Lower leg skin (tissue), 3 donors: ENCODE measurements around the gene NKAIN1.

Experiments used
- CTCF ChIP-seq, 3 donors: fragments of 450-650 bp; IDR thresholded peaks; one replicate each; pipeline ENCODE4 v1.5.1; 2016; ENCODE audit warnings: antibody characterized with exemption in 3 of 3, mild to moderate bottlenecking in 3 of 3, moderate library complexity in 2 of 3
- POLR2A ChIP-seq, 2 donors: fragments of 450-650 bp; IDR thresholded peaks; one replicate each; pipeline ENCODE4 v1.6.1; 2016 to 2017; ENCODE audit warnings: antibody characterized with exemption in 2 of 2, mild to moderate bottlenecking in 1 of 2, moderate library complexity in 1 of 2

DNA sequence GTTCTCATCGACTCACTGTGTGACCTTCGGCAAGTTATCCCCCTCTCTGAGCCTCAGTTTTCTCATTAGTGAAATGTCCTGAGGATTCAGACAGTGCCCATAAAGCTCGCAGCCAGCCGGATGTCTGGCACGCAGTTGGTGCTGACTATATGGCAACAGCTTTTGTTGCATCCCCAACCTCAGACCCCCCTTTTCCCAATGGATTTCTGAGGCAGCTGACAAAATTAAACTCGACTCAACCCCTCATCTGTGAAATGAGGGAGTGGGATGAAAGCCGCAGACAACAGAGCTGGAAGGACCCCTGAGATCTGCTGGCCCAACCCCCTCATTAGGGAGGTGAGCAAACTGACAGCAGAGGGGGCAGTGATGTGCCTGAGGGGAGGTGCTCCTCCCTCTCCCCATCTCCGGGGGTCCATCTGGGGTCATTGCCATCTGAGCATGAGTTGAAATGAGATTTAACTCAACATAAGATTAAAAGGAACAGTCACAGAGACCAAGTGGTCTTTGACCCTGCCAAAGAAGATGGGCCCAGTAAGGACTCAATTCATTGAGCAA lies 40.4 kb downstream of the NKAIN1 start:
- TF ChIP-seq CTCF (IDR thresholded peaks at IDR 0.05) (no peak), POLR2A (IDR thresholded peaks at IDR 0.05) (no peak)
